SK-N-SH treated with all-trans-retinoic acid at 6 μM for 48 hours (cell line): Measurements from ENCODE around the gene ARSB.

Experiments used
- ATAC-seq: fragments of 200-7000 bp; cut with Tn5 transposase; 3 replicates; pipeline ENCODE4 v1.9.1; 2020; ENCODE audit warnings: mild to moderate bottlenecking, moderate library complexity
- ARNTL ChIP-seq: fragments of 450-650 bp; formaldehyde crosslinking; IDR thresholded peaks from 2 replicates; pipeline ENCODE4 v1.5.0; 2020; ENCODE audit warnings: low read depth, mild to moderate bottlenecking, moderate library complexity, borderline replicate concordance
- CREB5 ChIP-seq: fragments of 250-450 bp; sonication (Bioruptor Pico); IDR thresholded peaks from 2 replicates; pipeline ENCODE4 v1.5.1; 2020; ENCODE audit warnings: low read depth, mild to moderate bottlenecking, moderate library complexity
- CSDC2 ChIP-seq: fragments of 250-450 bp; sonication (Bioruptor Pico); IDR thresholded peaks from 2 replicates; pipeline ENCODE4 v1.5.0; 2020; ENCODE audit warnings: mild to moderate bottlenecking, moderate library complexity
- CSRNP3 ChIP-seq: fragments of 250-450 bp; sonication (Bioruptor Pico); IDR thresholded peaks from 2 replicates; pipeline ENCODE4 v1.5.1; 2021; ENCODE audit warnings: mild to moderate bottlenecking, moderate library complexity
- ESRRG ChIP-seq: fragments of 250-450 bp; sonication (Bioruptor Pico); IDR thresholded peaks from 2 replicates; pipeline ENCODE4 v1.6.1; 2021; ENCODE audit warnings: mild to moderate bottlenecking
- GLIS3 ChIP-seq: fragments of 250-450 bp; sonication (Bioruptor Pico); IDR thresholded peaks from 2 replicates; pipeline ENCODE4 v1.5.0; 2020; ENCODE audit warnings: mild to moderate bottlenecking, moderate library complexity
- OSR1 ChIP-seq: fragments of 250-450 bp; sonication (Bioruptor Pico); IDR thresholded peaks from 2 replicates; pipeline ENCODE4 v1.8.0; 2022; ENCODE audit warnings: moderate library complexity, mild to moderate bottlenecking, inconsistent platforms
- PATZ1 ChIP-seq: fragments of 250-450 bp; sonication (Bioruptor Pico); IDR thresholded peaks from 2 replicates; pipeline ENCODE4 v1.8.0; 2020; ENCODE audit warnings: mild to moderate bottlenecking, moderate library complexity, borderline replicate concordance
- POU6F1 ChIP-seq: fragments of 250-450 bp; sonication (Bioruptor Pico); IDR thresholded peaks from 2 replicates; pipeline ENCODE4 v1.8.0; 2021; ENCODE audit warnings: low read depth, mild to moderate bottlenecking, moderate library complexity, borderline replicate concordance
- PPARA ChIP-seq: fragments of 250-450 bp; sonication (Bioruptor Pico); IDR thresholded peaks from 2 replicates; pipeline ENCODE4 v1.5.0; 2020; ENCODE audit warnings: mild to moderate bottlenecking, borderline replicate concordance
- TCF4 ChIP-seq: fragments of 250-450 bp; sonication (Bioruptor Pico); IDR thresholded peaks from 2 replicates; pipeline ENCODE4 v1.8.0; 2021; ENCODE audit warnings: mild to moderate bottlenecking, moderate library complexity, borderline replicate concordance
- TOX ChIP-seq: fragments of 250-450 bp; sonication (Bioruptor Pico); IDR thresholded peaks from 2 replicates; pipeline ENCODE4 v1.8.0; 2021; ENCODE audit warnings: mild to moderate bottlenecking, moderate library complexity, borderline replicate concordance
- TSHZ2 ChIP-seq: fragments of 250-450 bp; sonication (Bioruptor Pico); IDR thresholded peaks from 2 replicates; pipeline ENCODE4 v1.5.0; 2020; ENCODE audit warnings: mild to moderate bottlenecking, moderate library complexity
- ZFP3 ChIP-seq: fragments of 250-450 bp; sonication (Bioruptor Pico); IDR thresholded peaks from 2 replicates; pipeline ENCODE4 v1.5.0; 2020; ENCODE audit warnings: mild to moderate bottlenecking, moderate library complexity
- ZFP30 ChIP-seq: fragments of 450-650 bp; formaldehyde crosslinking; IDR thresholded peaks from 2 replicates; pipeline ENCODE4 v1.5.0; 2022; ENCODE audit warnings: mild to moderate bottlenecking, moderate library complexity
- ZNF565 ChIP-seq: fragments of 450-650 bp; formaldehyde crosslinking; conservative IDR thresholded peaks from 2 replicates; pipeline ENCODE4 v1.5.0; 2020; ENCODE audit warnings: low read depth, mild to moderate bottlenecking, moderate library complexity
- ZNF70 ChIP-seq: fragments of 450-650 bp; formaldehyde crosslinking; IDR thresholded peaks from 2 replicates; pipeline ENCODE4 v1.5.0; 2020; ENCODE audit warnings: mild to moderate bottlenecking, moderate library complexity
- ZNF8 ChIP-seq: fragments of 450-650 bp; formaldehyde crosslinking; IDR thresholded peaks from 2 replicates; pipeline ENCODE4 v1.5.0; 2020; ENCODE audit warnings: mild to moderate bottlenecking, moderate library complexity

The ARSB gene

GRCh38 chr5:78761840-78762239, 223.3 kb downstream of the ARSB start:
- TF ChIP-seq ZNF70 (CRISPR knock-in tag) (no peak), CSDC2 (CRISPR knock-in tag) (no peak), ZNF565 (no peak), CSRNP3 (CRISPR knock-in tag) (no peak), ZFP30 (CRISPR knock-in tag) (no peak), POU6F1 (no peak), ARNTL (CRISPR knock-in tag) (no peak), ZNF8 (no peak)
- ATAC-seq: no peak

- no peak for TF ChIP-seq PPARA
- TF ChIP-seq OSR1: no peak
- no peak for TF ChIP-seq TOX
- no peak for TF ChIP-seq ARNTL (CRISPR knock-in tag)
- TF ChIP-seq TSHZ2 (CRISPR knock-in tag): no peak
- TF ChIP-seq TCF4 (CRISPR knock-in tag): no peak
- TF ChIP-seq ZNF70 (CRISPR knock-in tag): no peak
- ATAC-seq: no peak
Observed at GRCh38 chr5:78760770-78761169, 224.3 kb downstream of the ARSB start.

- no peak for ATAC-seq
- TF ChIP-seq TCF4 (CRISPR knock-in tag): no peak
- TF ChIP-seq GLIS3 (CRISPR knock-in tag): no peak
- TF ChIP-seq PATZ1: no peak
- no peak for TF ChIP-seq CSDC2 (CRISPR knock-in tag)
- TF ChIP-seq CSRNP3 (CRISPR knock-in tag): no peak
- TF ChIP-seq ESRRG: no peak
- TF ChIP-seq ARNTL (CRISPR knock-in tag): no peak
- TF ChIP-seq ZFP3: no peak
- no peak for TF ChIP-seq ZNF70 (CRISPR knock-in tag)
- TF ChIP-seq CREB5 (CRISPR knock-in tag): no peak
- TF ChIP-seq TSHZ2 (CRISPR knock-in tag): no peak
- no peak for TF ChIP-seq POU6F1
- TF ChIP-seq ZNF565: no peak
Observed at GRCh38 chr5:78760366-78760765, 224.7 kb downstream of the ARSB start.
